HG03095 (cell line): ENCODE data around the gene SPANXN3.
"Not testable (repeated sequence)": the region's sequence is repeated elsewhere in the genome, so short reads cannot be mapped to it uniquely, and the experiment has no call there.

Source experiments
- ATAC-seq: cut with Tn5 transposase; IDR thresholded peaks from one replicate; pipeline ENCODE4 v1.9.1; 2021; ENCODE audit warnings: moderate library complexity; ENCODE audit not compliant: unreplicated experiment

SPANXN3 gene, protein sequence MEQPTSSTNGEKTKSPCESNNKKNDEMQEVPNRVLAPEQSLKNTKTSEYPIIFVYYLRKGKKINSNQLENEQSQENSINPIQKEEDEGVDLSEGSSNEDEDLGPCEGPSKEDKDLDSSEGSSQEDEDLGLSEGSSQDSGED

DNA sequence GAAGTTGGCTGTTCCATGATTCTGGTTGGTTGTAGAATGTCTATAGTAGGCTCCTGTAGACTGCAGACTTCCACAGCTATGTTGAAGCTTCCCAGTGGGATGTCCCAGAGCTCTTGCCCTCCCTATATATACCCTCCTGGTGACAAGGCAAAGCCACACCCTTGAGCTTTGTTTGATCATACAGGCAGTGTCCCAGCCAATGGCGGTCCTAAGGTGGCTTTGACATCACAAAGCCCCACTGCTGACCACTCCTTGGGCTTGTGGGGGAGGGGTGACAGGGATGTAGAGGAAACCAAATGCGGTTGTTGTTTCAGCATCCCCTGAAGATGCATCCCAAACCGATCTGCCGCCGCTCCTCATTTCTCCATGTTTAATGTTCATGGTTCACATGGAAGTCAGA is at the start of gene SPANXN3:
Gene SPANXN3, minus strand, starts transcription at position 101 of the 400 bp plus-strand sequence. Its CDS starts 84 bp downstream, at position 17.
- not testable (repeated sequence) for ATAC-seq

DNA sequence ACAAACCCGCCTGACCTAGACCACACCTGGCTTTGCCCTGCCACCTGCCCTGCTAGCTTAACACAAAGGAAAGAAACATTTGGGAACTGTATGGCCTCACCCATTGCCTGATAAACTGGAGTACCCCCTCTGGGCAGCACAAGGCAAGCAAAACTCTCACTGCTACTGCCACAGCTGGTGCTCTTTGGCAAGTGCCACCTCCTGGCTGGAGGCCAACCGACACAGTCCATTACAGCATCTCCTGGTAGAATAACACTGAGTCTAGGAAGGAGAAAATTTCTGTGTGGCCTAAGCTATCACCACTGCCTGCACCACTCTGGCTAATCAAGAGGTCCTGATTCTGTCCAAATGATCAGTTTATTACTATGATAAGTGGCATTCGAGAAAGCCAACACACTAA is 18.9 kb upstream of the SPANXN3 start:
- ATAC-seq, result no peak

DNA sequence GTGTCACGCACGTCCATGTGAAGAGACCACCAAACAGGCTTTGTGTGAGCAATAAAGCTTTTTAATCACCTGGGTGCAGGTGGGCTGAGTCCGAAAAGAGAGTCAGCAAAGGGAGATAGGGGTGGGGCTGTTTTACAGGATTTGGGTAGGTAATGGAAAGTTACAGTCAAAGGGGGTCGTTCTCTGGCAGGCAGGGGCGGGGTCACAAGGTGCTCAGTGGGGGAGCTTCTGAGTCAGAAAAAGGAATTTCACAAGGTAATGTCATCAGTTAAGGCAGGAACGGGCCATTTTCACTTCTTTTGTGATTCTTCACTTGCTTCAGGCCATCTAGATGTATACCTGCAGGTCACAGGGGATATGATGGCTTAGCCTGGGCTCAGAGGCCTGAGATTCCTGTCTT is 15.1 kb downstream of the SPANXN3 start:
- ATAC-seq, result not testable (repeated sequence)

DNA sequence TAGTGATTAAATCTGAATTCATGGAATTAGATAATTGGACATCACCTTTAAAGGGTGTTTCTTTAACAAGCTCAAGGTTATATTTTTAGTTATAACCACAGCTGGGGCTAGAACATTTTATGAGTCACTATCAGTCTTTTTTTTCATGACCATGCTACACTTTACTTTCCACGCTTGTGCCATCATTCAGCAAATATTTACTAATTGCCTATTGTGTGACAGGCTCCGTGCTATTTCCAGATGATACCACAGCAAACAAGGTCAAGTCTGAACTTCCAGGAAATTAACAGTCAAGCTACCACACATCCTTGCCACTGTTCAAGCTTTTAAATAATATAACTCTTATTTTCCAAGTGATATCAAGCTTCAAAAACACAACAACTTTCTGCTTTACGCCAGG is 16.5 kb downstream of the SPANXN3 start:
- no peak for ATAC-seq

DNA sequence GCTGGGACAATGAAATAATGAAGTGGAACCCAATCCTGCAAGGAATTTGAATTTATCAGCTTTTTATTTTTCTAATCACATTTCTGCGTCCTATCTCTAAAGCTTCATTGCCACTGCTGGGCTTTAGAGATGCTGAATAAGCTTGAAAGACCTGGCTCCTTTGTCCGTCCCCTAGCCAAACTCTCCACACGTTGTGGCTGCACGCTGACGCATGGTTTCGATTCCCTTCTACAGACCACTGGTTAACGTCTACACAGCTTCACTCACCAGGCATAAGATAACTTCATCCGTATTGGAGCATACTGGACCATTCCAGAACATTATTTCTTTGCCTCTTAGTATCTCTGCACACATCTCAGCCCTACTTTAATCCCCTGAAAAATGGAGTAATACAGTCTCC is 31.2 kb downstream of the SPANXN3 start:
- no peak for ATAC-seq

DNA sequence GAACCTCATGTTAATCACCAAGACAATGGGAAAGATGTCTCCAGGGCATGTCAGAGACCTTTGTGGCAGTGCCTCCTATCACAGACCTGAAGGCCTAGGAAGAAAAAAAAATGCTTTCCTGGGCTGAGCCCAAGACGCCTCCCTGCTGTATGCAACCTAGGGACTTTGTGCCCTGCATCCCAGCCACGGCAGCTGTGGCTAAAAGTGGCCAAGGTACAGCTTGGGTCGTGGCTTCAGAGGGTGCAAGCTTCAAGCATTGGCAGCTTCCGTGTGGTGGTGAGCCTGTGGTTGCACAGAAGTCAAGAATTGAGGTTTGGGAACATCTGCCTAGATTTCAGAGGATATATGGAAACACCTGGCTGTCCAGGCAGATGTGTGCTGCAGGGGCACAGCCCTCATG is 40.5 kb downstream of the SPANXN3 start:
- no peak for ATAC-seq

DNA sequence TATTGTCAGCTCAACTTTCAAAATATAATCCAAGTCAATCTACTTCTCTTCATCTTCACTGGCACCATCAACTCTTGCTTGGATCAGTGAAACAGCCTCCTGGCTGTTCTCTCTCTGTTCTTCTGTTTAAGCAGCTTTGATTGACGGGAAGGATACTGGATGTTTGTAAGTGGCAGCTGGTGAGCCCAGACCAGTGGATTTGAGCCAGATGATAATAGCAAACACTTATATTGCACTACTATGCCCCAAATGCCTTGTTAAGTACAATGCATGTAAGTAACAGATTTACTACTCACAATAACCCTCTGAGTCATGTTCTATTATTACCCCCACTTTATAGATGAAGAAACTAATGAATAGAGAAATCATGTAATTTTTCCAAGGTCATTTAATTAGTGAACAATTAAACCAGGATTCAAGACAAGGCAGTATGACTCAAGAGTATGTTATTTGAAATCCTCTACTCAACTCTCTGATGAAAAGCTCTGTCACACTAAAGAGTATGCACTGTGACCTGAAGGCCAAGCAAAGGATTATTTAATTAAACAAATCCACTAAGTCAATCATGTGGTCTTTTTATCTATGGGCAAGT is 44.8 kb downstream of the SPANXN3 start:
- ATAC-seq, result no peak

DNA sequence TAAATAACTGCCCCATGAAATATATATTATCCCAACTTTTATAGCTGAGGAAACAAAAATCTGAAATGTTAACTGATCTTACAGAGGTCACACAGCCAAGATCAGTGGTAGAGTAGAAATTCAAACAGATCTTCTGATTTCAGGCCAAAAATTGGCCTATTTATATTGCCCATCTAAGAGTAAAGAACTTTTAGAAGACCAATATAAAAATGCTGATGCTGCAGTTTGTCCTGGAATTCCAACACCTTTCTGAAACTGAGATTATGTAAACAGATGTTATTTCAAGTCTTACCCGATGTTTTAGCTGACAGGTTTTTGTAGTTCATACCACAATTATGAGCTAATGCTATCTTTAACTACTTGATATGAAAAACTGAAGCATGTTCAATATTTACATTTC is 51.1 kb downstream of the SPANXN3 start:
- ATAC-seq, result no peak

DNA sequence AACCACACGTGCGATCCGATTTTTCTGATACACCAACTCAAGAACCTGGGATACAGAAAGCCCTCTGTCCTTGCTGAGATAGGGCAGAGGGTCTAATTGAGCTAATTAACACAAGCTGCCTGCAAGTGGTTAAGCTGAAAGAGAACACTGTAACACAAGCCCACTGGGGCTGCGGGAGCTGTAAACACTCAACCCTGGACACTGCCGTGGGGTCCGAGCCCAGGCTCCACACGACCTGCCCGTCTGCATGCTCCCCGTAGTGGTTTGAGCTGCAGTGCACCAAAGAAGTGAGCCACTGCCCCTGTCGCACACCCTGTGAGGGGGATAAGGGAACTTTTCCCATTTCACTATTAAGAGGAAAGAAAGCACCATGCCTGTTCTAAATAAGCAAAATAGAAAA is 54.6 kb downstream of the SPANXN3 start:
- ATAC-seq, result no peak

DNA sequence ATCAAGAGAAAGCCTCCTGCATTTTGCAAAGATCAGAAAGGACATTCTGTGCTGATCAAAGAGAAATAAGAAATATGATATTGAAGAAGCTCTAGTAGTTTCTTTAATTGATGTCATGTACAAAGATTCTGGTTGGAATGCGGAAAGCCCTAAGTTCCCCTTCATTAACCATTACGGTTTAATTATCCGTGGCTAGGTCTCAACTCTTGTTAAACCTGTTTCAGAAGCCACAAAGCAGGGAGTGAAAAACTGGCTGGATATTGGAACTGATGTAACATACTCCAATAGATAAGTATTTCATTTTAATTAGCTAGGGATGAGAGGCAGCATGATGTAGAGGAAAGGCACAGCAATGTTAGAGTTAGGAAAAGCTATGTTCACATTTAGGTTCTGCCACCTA is 55.7 kb downstream of the SPANXN3 start:
- no peak for ATAC-seq
